GM19351 (cell line): Measurements from ENCODE around the gene BHLHE41.
A peak's percentile ranks its signal among the peaks of the same experiment; 100 is the strongest.

Experiments
- ATAC-seq: cut with Tn5 transposase; IDR thresholded peaks from one replicate; pipeline ENCODE4 v1.9.1; 2021; ENCODE audit warnings: mild to moderate bottlenecking, moderate library complexity; ENCODE audit not compliant: unreplicated experiment

The BHLHE41 gene

DNA sequence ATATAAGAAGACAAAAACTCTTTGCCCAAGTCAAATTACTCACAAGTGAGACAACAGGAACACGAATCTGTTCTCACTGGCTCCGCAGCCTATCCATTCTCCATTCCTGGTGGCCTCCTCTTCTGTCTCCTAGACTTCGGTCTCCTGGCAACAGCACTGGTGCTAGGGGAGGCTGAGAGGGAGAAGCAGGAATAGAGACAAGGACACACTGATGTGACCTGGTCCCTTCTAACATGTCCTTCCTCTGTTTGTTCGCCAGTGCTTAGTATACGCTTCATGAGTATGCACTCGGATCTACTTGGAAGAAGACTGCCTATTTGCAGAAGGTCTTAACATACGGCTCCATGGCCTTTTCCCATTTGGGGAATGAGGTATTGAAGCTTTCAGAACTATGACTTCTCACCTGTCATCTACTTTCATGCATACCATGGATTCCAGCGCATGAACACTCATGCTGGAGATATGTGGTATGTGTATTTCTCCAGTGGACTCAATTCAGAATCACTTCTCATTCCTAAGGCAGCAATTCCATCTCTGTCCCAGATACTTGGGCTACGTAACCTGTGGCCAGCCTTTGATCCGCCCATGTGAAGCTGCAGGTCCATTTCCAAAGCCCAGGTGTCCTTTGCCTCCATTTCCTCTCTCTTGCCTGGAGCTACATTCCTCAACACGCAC, 33.9 kb downstream of the BHLHE41 start:
- ATAC-seq = no peak

DNA sequence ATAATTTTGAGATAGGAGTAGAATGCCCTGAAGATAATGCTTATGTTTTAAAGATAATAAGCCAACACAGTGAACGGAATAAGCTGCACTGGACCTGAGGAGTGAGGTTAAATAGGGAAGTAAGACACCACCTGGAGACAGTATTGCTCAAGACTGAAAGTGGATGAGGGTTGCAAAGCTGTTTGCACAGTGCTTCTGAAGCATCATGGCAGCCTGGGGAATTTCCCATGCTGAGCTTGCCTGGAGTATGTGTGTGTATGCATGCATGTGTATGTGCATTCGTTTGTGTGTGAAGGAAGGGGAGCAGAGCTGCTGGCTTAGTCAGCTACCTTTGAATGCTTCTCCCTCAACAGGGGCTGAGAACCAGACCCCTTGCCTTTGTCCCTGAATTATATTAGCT, 35.8 kb downstream of the BHLHE41 start:
- ATAC-seq = peak; percentile 100

DNA sequence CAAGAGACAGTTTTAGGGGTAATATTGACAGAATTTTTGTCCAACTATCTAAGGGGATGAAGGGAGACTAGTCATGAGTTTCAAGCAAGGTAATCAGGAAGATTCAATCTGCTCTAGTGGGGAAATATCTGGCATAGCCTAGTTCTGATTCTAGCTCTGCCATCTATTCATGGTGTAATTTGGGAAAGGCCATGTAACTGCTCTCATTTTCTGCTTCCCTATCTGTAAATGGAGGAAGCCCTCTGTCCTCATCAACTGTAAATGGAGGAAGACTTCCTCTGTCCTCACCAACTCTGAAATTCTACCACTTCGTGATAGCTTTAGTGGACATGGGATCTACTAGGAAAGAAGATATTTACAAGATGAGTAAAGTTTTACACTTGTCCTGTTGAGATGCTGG, 37.9 kb downstream of the BHLHE41 start:
- no peak for ATAC-seq

DNA sequence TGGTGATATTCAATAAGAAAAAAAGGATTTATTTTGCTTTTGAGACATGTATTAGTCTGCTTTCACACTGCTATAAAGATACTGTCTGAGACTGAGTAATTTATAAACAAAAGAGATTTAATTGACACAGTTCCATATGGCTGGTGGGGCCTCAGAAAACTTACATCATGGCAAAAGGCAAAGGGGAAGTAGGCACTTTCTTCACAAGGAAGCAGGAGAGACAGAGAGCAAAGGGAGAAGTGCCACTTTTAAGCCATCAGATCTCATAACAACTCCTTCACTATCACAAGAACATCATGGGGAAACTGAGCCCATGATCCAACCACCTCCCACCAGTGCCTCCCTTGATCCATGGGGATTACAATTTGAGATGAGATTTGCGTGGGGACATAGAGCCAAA, 43.9 kb downstream of the BHLHE41 start:
- ATAC-seq = no peak

DNA sequence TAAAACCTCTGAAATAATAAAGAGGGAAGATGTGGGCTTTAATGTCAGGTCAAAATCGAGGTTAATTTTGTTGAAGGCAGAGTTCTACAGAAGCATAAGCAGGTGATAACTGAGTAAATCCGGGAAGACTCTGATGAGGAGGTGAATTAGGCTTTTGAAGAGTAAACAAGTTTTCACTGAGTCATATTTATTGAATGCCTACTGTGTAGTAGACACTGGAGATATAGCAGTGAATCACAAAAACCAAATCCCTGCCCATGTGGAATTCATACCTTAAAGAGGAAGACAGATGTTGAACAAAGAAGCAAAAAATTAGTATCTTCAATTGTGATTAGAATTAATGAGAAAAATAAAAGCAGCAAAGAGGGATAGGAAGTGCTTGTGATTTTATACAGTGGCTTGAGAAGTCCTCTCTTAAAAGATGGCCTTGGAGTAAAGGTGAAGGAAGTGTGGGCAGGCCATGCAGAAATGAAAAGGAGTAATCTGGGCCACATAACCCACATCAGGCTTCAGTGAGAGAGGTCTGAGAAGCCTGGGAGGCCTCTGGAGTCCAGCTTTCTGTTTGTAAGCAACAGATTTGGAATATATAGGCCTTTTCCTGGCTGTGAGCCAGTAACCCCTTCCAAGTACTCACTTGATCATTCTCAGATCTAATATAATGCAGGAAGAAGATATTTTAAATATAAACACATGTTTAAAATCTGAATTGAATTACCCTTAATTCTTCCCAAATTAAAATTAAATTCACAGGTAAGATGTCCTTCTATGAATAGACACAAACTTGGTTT, 46.7 kb downstream of the BHLHE41 start:
- no peak for ATAC-seq
